ENCODE measurements around the gene DEF6.
"Not testable (repeated sequence)": the region's sequence is repeated elsewhere in the genome, so short reads cannot be mapped to it uniquely, and the experiment has no call there.

Gene DEF6

DNA sequence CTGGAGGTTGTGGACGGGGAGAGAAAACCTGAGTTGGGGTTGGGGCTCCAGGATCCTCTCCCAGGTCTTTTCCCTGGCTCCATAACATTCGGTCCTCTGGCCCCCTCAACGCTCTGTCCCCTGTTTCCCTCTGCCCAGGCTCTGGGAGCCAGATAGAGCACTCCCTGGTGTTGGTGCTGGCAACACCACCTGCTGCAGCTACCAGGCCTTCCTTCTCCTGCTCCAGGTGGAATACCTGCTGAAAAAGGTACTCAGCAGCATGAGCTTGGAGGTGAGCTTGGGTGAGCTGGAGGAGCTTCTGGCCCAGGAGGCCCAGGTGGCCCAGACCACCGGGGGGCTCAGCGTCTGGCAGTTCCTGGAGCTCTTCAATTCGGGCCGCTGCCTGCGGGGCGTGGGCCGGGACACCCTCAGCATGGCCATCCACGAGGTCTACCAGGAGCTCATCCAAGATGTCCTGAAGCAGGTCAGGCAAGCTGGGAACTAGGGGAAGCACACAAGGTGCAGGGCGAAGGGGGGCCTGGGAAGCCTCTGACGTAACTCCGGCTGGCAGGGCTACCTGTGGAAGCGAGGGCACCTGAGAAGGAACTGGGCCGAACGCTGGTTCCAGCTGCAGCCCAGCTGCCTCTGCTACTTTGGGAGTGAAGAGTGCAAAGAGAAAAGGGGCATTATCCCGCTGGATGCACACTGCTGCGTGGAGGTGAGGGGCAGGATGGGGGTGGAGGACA, 14.6 kb downstream of the DEF6 start:
- FAIRE-seq: no peak

DNA sequence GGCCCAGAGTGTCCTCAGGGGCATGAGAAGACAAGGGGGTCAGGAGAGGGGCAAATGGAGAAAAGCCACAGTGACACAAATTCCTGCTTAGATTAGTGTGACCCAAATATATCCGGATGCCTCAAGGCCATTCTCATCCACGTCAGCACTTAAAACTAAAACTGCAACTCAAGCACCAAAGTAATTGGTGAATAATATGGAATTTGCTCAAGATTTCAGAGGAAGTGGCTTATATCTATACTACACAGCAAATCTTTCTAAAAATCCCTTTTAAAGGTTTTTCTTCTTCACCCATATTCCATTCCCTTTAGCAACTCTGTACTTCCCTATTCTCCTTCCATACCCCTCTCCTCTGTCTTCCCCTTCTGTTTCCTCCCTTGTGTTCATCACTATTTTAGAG, 15.2 kb downstream of the DEF6 start:
- FAIRE-seq: no peak

DNA sequence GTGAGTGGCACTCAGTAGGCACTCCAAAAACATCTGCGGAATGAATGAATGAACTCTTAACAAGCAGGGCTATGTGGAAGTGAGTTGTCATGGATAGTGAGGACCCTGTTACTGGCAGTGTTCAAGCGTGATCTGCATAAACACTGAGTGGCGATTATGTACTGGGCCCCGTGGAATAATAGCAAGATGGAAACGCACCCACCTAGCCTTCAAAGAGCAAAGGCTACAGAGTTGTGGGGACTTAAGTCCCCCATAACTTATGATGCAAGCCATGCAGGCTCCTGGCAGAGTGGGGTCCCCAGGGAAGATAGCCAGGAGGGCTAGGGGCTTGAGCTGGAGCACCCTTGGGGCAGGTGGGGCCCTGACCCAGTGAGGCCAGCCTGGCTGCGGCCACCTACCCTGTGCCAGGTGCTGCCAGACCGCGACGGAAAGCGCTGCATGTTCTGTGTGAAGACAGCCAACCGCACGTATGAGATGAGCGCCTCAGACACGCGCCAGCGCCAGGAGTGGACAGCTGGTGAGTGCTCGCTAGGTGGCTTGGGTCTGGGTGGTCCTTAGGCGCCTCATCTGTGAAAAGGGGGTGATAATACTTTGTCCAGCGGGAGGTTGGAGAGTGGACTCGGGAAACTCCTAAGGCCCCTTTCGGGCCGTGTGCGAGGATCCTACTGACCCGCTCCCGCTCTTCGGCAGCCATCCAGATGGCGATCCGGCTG, 20.0 kb downstream of the DEF6 start:
- FAIRE-seq: no peak

DNA sequence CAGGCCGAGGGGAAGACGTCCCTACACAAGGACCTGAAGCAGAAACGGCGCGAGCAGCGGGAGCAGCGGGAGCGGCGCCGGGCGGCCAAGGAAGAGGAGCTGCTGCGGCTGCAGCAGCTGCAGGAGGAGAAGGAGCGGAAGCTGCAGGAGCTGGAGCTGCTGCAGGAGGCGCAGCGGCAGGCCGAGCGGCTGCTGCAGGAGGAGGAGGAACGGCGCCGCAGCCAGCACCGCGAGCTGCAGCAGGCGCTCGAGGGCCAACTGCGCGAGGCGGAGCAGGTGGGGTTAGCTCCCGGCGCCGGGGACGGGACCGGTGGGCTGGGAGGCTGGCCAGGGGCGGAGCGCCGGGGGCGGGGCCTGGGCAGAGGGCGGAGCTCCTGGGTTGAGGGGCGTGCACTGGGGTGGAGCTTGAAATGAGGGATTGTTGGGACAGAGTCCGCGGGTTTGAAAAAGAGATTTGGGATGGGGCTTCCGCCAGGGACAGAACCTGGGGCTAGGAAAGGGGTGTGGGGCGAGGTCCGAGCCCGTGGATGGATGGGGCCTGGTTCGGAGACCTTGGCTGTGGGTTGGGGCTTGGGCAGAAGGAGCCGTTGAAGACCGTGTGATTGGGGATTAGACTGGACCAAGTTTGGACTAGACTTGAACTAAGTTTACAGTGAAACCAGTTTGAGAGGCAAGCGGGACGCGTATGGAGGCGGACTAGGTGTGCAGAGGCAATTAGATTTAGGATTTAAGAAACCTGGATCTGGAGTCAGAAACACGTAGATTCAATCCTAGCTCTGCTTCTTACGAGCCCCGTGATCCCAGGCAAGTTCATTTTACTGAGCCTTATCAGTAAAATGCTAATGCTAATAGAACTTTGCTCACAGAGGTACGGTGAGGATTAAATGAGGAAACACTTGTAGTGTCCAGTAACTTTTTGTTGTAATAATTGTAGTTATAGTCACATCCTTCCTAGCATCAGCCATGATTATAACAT, 20.9 kb downstream of the DEF6 start:
- FAIRE-seq: no peak

DNA sequence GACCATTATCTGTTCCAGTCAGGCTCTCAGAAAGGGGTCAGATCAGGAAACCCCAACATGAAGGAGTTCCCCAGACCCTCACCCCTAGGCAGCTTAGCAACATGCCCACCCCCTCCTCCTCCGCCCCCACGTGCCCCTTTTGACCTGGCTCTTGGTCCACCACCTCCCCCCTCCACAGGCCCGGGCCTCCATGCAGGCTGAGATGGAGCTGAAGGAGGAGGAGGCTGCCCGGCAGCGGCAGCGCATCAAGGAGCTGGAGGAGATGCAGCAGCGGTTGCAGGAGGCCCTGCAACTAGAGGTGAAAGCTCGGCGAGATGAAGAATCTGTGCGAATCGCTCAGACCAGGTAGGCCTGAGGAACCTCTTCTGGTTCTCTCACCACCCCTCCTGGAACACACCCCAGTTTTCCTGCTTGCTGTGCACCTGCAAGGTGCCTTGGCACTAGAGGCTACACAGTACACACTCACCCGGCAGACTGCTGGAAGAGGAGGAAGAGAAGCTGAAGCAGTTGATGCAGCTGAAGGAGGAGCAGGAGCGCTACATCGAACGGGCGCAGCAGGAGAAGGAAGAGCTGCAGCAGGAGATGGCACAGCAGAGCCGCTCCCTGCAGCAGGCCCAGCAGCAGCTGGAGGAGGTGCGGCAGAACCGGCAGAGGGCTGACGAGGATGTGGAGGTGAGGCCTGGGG, 21.9 kb downstream of the DEF6 start:
- FAIRE-seq: no peak

DNA sequence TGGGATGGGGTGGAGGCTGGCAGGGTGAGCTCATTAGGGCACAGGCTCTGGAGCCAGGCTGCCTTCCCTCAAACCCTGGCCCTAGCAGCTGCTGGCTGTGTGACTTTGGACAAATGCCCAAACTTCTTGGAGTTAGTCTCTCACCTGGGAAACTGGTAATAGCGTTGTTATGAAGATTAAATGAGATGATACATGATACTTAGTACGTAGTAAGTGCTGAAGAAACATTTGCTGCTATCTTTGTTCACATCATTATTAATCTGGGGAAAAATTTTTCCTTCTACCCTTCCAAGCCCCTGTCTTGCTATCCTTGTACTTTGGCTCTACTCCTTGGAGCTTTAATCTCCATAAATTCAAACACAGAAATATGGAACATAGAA, 22.4 kb downstream of the DEF6 start:
- no peak for FAIRE-seq

DNA sequence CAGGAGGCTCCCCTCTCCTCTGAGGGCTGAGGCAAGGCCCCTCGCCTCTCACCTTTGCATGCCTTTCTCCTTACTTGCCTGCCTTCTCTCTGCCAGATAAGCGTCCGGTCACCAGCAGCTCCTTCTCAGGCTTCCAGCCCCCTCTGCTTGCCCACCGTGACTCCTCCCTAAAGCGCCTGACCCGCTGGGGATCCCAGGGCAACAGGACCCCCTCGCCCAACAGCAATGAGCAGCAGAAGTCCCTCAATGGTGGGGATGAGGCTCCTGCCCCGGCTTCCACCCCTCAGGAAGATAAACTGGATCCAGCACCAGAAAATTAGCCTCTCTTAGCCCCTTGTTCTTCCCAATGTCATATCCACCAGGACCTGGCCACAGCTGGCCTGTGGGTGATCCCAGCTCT, 23.5 kb downstream of the DEF6 start:
- FAIRE-seq: no peak

DNA sequence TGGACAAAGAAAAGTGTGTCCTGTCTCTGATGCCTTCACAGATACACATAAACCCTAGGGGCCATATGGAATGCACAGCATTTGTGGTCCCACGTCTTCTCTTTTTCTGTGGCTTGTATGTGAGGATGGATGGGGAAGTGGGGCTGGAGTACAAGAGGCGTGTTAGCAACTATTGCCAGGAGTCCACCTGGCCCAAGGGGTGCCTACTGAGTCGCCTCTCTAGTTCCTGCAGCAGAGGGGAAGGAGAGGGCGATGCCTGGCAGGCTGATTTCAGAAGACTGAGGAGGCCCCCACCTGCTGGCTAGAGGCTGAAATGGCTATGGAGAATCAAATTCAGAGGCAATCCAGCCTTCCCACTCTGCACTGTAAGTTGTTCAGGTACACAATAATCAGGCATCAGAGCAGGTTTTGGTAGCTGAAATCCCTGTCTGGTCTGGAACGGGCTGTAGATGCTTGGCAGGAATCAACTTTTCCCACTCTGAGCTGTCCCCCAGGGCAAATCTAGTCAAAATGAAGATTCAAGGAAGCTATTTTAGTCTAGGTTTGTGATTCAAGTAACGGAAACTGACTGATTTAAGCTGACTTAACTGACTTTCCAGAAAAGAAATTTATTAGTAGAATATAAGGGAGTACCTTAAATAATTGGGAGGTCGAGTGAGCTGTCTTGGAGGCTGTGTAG, 29.9 kb downstream of the DEF6 start:
- no peak for FAIRE-seq

DNA sequence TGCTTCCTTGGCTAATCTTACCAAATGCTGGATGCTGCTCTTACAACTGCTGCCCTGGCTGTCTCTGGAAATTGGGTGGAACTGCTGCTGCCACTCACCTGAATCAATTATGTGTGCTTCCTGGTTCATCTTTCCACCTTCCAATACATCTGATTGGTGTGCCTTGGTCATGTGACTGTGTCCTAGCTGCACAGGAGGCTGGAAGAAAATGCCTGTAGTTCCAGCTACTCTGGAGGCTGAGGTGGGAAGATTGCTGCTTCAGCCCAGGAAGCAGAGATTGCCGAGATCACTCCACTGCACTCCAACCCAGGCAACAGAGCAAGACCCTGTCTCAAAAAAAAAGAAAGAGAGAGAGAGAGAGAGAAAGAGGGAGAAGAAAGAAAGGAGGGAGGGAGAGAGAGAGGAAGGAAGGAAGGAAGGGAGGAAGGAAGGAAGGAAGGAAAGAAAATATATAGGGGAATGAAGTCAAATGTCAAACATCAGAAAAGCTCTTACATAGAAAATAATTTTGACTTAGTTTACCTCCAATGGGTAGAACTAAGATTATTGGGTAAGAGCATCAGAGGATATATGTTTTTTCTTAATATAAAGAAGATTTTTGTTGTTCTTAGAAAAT, 30.6 kb downstream of the DEF6 start:
- FAIRE-seq: no peak

DNA sequence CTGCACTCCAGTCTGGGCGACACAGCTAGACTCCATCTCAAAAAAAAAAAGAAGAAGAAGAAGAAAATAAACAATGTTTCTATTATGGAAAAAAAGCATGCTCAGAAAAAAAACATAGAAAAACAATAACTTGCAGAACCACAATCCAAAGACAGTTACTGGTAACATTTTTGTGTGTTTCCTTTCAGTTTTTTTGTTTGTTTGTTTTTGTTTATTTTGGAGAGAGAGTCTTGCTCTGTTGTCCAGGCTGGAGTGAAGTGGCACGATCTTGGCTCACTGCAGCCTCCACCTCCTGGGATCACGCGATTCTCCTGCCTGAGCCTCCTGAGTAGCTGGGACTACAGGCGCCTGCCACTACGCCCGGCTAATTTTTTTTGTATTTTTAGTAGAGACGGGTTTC, 31.3 kb downstream of the DEF6 start:
- not testable (repeated sequence) for FAIRE-seq

DNA sequence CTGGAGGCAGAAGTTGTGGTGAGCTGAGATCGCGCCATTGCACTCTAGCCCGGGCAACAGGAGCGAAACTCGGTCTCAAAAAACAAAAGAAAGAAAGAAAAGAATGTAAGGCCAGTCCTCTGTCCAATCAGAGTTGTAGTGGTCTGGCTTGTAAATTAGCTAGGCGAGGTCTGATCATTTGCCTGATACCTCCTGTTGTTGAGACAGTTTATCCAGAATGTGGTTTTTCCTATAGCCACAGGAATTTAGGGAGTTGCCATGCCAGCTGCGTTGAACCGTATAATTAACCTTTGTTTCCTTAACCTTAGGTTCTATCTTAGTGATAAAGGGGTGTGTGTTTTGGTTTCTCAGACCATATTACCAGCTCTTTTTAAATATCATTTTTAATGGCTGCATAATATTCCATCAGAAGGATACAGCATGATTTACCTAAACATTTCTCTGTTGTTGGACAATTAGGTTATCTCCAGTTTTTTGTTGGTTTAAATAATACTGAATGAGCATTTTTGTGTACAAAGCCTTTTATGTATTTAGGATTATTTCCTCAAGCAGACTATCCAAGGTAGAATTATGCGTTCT, 33.0 kb downstream of the DEF6 start:
- no peak for FAIRE-seq

DNA sequence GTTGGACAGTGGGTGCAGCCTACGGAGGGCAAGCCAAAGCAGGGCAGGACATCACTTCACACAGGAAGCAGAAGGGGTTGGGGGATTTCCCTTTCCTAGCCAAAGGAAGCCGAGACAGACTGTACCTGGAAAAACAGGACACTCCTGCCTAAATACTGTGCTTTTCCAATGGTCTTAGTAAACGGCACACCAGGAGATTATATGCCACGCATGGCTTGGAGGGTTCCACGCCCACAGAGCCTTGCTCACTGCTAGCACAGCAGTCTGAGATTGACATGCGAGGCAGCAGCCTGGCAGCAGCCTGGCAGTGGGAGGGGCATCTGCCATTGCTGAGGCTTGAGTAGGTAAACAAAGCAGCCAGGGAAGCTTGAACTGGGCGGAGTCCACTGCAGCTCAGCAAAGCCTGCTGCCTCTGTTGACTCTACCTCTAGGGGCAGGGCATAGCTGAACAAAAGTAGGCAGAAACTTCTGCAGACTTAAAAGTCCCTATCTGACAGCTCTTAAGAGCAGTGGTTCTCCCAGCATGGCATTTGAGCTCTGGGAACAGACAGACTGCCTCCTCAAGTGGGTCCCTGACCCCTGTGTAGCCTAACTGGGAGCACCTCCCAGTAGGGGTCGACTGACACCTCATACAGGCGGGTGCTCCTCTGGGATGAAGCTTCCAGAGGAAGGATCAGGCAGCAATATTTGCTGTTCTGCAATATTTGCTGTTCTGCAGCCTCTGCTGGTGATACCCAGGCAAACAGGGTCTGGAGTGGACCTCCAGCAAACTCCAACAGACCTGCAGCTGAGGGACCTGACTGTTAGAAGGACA, 34.7 kb downstream of the DEF6 start:
- FAIRE-seq: not testable (repeated sequence)

DNA sequence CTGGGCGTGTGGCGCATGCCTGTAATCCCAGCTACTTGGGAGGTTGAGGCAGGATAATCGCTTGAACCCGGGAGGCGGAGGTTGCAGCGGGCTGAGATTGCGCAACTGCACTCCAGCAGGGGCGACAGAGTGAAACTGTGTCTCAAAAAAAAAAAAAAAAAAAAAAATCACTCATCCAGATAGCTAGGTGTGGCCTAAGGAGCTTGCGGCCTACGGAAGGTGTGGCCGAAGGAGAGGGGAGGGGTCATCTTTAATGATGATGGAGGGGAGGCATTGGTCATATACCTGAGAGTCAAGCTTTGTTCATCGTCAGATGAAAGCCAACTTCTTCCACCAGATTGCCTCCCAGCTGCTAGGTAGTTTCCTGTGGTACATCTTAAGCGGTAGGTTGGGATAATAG, 43.9 kb downstream of the DEF6 start:
- no peak for FAIRE-seq

DNA sequence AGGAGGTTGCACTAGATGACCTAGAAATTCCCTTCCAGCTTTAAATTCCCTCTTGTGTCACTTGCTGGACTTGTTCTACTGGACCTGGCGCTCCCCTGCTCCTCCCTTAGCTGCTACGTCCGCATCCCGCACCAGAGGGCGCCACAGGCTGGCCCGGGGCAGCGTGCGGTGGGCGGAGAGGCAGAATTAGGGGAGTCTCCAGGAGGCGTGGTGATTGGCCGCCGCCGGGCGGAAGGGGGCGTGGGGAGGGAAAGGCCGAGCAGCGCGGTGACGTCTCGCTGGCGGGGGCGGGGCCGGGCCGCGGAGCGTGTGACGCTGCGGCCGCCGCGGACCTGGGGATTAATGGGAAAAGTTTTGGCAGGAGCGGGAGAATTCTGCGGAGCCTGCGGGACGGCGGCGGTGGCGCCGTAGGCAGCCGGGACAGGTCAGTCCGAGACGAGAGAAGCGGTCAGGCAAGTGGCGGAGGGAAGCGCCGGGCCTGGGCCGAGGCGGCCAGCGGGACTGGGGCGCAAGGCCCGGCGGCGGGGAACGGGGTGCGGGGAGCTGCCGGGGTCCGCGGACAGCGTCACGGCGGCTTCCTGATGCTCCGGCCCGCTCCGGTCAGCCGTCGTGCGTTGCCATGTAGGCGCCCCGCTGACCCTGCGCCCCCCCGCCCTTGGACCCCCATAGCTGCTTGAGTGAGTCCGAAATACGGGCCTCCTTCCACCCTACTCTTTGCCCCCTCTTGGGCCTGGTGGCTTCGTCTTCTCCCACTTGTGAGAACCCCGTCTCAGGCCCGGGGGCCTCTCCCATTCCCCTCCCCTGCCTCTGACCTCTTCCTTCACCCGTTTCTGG, 44.9 kb downstream of the DEF6 start, which contains the start of gene PPARD:
Gene PPARD (plus strand): TSS at position 301 of the 834 bp plus-strand sequence. CDS start 68,530 bp downstream, outside the sequence.
- FAIRE-seq: no peak

DNA sequence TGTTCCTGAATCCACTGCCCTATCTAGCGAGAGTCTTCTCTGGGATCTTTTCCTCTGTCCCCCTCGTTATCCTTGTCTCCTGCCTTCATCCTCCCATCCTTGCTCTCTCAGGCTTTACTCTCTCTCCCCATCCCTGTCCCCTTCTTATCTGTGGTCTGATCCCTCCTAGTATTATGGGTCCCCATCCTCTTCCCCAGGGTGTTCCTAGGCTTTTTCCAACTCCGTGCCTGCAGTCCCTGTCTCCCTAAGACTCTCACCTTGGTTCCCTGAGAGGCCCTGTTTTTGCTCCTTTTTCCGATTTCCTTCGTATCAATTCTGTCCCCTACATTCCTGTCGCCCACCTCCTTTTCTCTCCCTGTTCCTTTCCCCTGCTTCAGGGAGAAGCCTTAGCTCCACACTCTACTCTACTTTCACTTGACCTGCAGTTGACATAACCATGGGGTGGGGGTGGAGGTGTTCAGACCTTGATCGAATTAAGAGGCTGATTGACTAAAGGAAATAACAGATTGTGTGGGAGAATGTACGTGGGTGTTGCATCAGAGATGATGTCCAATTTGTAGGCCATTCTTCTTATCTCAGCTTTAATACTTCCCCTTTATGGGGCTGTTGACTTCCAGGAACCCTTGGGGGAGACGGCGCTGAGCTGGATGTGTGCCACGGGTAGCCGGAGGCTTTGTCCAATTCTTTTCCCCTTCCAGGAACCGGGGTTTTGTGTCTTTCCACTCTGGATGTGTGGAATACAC, 45.6 kb downstream of the DEF6 start:
- no peak for FAIRE-seq

DNA sequence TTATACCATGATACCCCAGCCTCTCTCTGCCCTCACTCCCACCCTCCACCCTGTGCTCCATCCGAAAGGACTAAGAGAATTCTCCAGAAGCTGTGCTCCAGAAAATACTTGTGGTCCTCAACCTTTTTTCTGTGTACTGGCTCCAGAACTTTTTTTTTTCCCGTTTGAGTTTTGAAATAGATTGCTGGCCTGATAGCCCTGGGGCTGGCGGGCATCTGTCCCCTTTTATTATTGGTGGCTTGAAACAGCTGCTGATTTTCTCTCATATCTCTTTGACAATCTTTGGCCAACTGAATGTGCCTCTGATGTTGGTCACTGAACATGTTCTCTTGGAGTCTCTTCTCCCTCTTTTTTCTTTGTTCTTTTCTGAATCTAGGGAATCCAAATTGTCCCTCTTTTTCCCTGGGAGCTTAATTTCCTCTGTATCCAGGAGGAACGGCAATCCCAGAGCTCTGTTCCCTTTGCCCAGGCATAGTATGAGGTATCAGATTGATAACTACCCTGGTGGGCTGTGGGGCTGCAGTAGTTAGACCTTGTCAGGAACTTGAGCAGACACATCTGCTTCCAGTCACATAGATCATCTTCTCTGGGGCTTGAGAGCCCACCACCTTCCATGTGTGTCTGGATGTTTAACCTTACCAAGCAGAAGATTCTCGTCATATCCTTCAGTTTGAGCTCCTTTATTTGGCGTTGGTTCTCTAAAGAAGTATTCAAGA, 46.4 kb downstream of the DEF6 start:
- FAIRE-seq: no peak

DNA sequence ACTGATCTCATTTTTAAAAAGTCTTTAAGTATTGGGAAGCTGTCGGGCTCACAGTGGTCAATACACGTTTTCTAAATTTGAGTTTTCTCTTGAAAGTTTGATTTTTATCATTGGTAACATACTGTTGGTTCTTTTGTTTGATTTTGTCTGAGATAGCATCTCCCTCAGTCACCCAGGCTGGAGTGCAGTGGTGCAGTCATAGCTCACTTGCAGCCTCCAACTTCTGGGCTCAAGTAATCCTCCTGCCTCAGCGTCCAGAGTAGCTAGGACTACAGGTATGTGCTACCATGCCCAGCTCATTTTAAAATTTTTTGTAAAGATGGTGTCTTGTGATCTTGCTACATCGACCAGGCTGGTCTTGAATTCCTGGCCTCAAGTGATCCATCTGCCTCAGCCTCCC, 53.8 kb downstream of the DEF6 start:
- FAIRE-seq: no peak

DNA sequence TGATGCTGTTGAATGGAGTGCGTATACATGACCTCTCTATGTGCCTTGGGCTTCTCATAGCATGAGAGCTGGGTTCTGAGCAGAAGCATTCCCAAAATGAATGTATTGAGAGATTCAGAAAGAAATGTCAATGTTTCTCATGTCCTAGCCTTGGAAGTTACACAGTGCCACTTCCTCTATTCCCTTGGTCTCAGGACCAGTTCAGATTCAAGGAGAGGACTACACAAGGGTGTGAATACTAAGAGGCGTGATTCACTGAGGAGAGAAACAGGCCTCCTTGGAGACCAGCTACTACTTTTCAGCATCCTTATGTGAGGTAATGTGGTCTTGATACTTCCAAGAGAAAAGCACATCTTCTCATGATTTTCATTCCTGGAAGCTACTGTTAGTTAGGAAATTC, 55.1 kb downstream of the DEF6 start:
- no peak for FAIRE-seq
